H9 (cell line): ENCODE measurements around the gene MT1F. TPM values are rescaled to one million over a fixed set of nuclear protein-coding genes. Genes with fewer than 3 reads are reported as not detected.
A peak's percentile ranks its signal among the peaks of the same experiment; 100 is the strongest.

Source experiments
- DNase-seq: peaks from one replicate; pipeline ENCODE4 v3.0.0-alpha.2; 2017
- H2AFZ ChIP-seq: one replicate; pipeline ENCODE4 v1.6.1; 2013; ENCODE audit warnings: mild to moderate bottlenecking, low read length, control low read depth, moderate library complexity
- H2AK5ac ChIP-seq: 2 replicates; pipeline ENCODE4 v1.6.1; 2013; ENCODE audit warnings: low read length, control low read depth, mixed read lengths; ENCODE audit not compliant: insufficient read length
- H2BK120ac ChIP-seq: one replicate; pipeline ENCODE4 v1.6.1; 2013; ENCODE audit warnings: low read depth, mild to moderate bottlenecking, low read length, control low read depth, inconsistent platforms; ENCODE audit not compliant: poor library complexity, severe bottlenecking
- H2BK12ac ChIP-seq: 2 replicates; pipeline ENCODE4 v1.6.1; 2013; ENCODE audit warnings: low read length, control low read depth, mixed read lengths, low read depth; ENCODE audit not compliant: insufficient read length
- H2BK15ac ChIP-seq: 2 replicates; pipeline ENCODE4 v1.6.1; 2013; ENCODE audit warnings: low read depth, low read length, control low read depth
- H2BK20ac ChIP-seq: one replicate; pipeline ENCODE4 v1.6.1; 2013; ENCODE audit warnings: low read depth, mild to moderate bottlenecking, low read length, control low read depth, inconsistent platforms; ENCODE audit not compliant: poor library complexity, severe bottlenecking
- H2BK5ac ChIP-seq: 2 replicates; pipeline ENCODE4 v1.6.1; 2013; ENCODE audit warnings: low read length, control low read depth, mixed read lengths; ENCODE audit not compliant: insufficient read length
- H3K14ac ChIP-seq: 2 replicates; pipeline ENCODE4 v1.6.1; 2013; ENCODE audit warnings: low read length, control low read depth; ENCODE audit not compliant: insufficient read depth
- H3K18ac ChIP-seq: 2 replicates; pipeline ENCODE4 v1.6.1; 2013; ENCODE audit warnings: low read depth, mild to moderate bottlenecking, mixed read lengths, low read length, control low read depth; ENCODE audit not compliant: insufficient read length
- H3K23ac ChIP-seq: 2 replicates; pipeline ENCODE4 v1.6.1; 2013; ENCODE audit warnings: low read length, control low read depth, mixed read lengths, low read depth; ENCODE audit not compliant: insufficient read length
- H3K23me2 ChIP-seq: 2 replicates; pipeline ENCODE4 v1.6.1; 2013; ENCODE audit warnings: low read depth, mild to moderate bottlenecking, mixed read lengths, low read length, control low read depth; ENCODE audit not compliant: insufficient read length, poor library complexity, severe bottlenecking
- H3K27ac ChIP-seq: 2 replicates; pipeline ENCODE4 v1.5.1; 2013; ENCODE audit warnings: low read length, control low read depth, mixed read lengths, low read depth; ENCODE audit not compliant: insufficient read length
- H3K27me3 ChIP-seq: 2 replicates; pipeline ENCODE4 v1.6.1; 2013; ENCODE audit warnings: low read length, control low read depth, inconsistent platforms; ENCODE audit not compliant: insufficient read depth
- H3K4ac ChIP-seq: 2 replicates; pipeline ENCODE4 v1.6.1; 2013; ENCODE audit warnings: low read depth, mild to moderate bottlenecking, control low read depth, inconsistent platforms, low read length, moderate library complexity
- H3K4me1 ChIP-seq: 2 replicates; pipeline ENCODE4 v1.6.1; 2013; ENCODE audit warnings: low read length, control low read depth, inconsistent platforms; ENCODE audit not compliant: insufficient read depth
- H3K4me2 ChIP-seq: 2 replicates; pipeline ENCODE4 v1.6.1; 2013; ENCODE audit warnings: low read length, control low read depth, mixed read lengths; ENCODE audit not compliant: insufficient read length, insufficient read depth
- H3K56ac ChIP-seq: 2 replicates; pipeline ENCODE4 v1.6.1; 2013; ENCODE audit warnings: low read depth, mild to moderate bottlenecking, mixed read lengths, low read length, control low read depth; ENCODE audit not compliant: insufficient read length
- H3K79me1 ChIP-seq: 2 replicates; pipeline ENCODE4 v1.6.1; 2013; ENCODE audit warnings: low read depth, mild to moderate bottlenecking, moderate library complexity, low read length, control low read depth, inconsistent platforms; ENCODE audit not compliant: insufficient read depth, poor library complexity, severe bottlenecking
- H3K79me2 ChIP-seq: 2 replicates; pipeline ENCODE4 v1.6.1; 2013; ENCODE audit warnings: low read length, control low read depth, inconsistent platforms; ENCODE audit not compliant: insufficient read depth
- H3K9ac ChIP-seq: 2 replicates; pipeline ENCODE4 v1.6.1; 2013; ENCODE audit warnings: low read length, control low read depth, mixed read lengths; ENCODE audit not compliant: insufficient read length; ENCODE audit errors: extremely low read depth
- H3K9me3 ChIP-seq: one replicate; pipeline ENCODE4 v1.6.1; 2013; ENCODE audit warnings: low read depth, low read length, inconsistent platforms; ENCODE audit not compliant: control insufficient read depth
- H3T11ph ChIP-seq: one replicate; pipeline ENCODE4 v1.6.1; 2013; ENCODE audit warnings: mild to moderate bottlenecking, low read length, control low read depth, inconsistent platforms
- H4K20me1 ChIP-seq: one replicate; pipeline ENCODE4 v1.6.1; 2013; ENCODE audit not compliant: control insufficient read depth, insufficient read length, insufficient read depth
- H4K5ac ChIP-seq: 2 replicates; pipeline ENCODE4 v1.6.1; 2013; ENCODE audit warnings: low read depth, mild to moderate bottlenecking, mixed read lengths, low read length, control low read depth; ENCODE audit not compliant: insufficient read length
- H4K8ac ChIP-seq: replicated peaks from 2 replicates; pipeline ENCODE4 v1.6.1; 2013; ENCODE audit warnings: low read length, control low read depth, mixed read lengths, low read depth; ENCODE audit not compliant: insufficient read length
- H4K91ac ChIP-seq: 2 replicates; pipeline ENCODE4 v1.6.1; 2013; ENCODE audit warnings: low read depth, mild to moderate bottlenecking, moderate library complexity, mixed read lengths, low read length, control low read depth; ENCODE audit not compliant: insufficient read length
- H3K27ac Mint-ChIP-seq, 3 experiments: 2 replicates in 2 of 3; 3 replicates in 1 of 3; pipeline ENCODE4 v1.8.0; 2020 to 2021; ENCODE audit warnings: mixed read lengths in 3 of 3, mild to moderate bottlenecking in 1 of 3, moderate library complexity in 1 of 3
- H3K27me3 Mint-ChIP-seq: 2 replicates; pipeline ENCODE4 v1.8.0; 2021; ENCODE audit warnings: low read depth, mild to moderate bottlenecking, moderate library complexity, mixed read lengths
- H3K36me3 Mint-ChIP-seq, 3 experiments: 2 replicates in 2 of 3; 3 replicates in 1 of 3; pipeline ENCODE4 v1.8.0; 2020 to 2021; ENCODE audit warnings: low read depth in 3 of 3, mixed read lengths in 3 of 3; ENCODE audit not compliant: insufficient read depth in 1 of 3
- H3K4me1 Mint-ChIP-seq, 2 experiments: 2 replicates each; pipeline ENCODE4 v1.8.0; 2020; ENCODE audit warnings: mixed read lengths in 2 of 2
- H3K4me3 Mint-ChIP-seq, 2 experiments: 2 replicates in 1 of 2; 3 replicates in 1 of 2; pipeline ENCODE4 v1.8.0; 2020 to 2021; ENCODE audit warnings: mild to moderate bottlenecking in 2 of 2, mixed read lengths in 2 of 2, moderate library complexity in 1 of 2
- H3K9me3 Mint-ChIP-seq, 2 experiments: 2 replicates in 1 of 2; 3 replicates in 1 of 2; pipeline ENCODE4 v1.8.0; 2020; ENCODE audit warnings: mild to moderate bottlenecking in 2 of 2, mixed read lengths in 2 of 2, moderate library complexity in 1 of 2
- CTCF ChIP-seq: fragments of 200-600 bp; sonication (generic); conservative IDR thresholded peaks from 3 replicates; pipeline ENCODE4 v1.8.0; 2021; ENCODE audit warnings: antibody characterized with exemption, mild to moderate bottlenecking
- WGBS: extraction: QIAGEN DNeasy Blood & Tissue Kit; methylation state at CpG from one replicate; pipeline ENCODE4 v1.1.7; 2013; ENCODE audit warnings: missing lambda C conversion rate, low lambda C conversion rate, mixed read lengths; ENCODE audit not compliant: insufficient read length; ENCODE audit errors: extremely low coverage; 5-methylcytosine and 5-hydroxymethylcytosine counted together
- total RNA-seq: library from RNA; stranded (reverse); gene quantifications from 2 replicates; pipeline ENCODE4 v1.2.1, GENCODE V29; 2021

Gene MT1F
- total RNA-seq, 1 experiment from 2014 or later: 26.1 TPM

- H3K18ac ChIP-seq: no peak overlapping the region
- H3K9ac ChIP-seq: no peak overlapping the region
- H2BK12ac ChIP-seq: no peak overlapping the region
- no peak for DNase-seq
- no peak overlapping the region for H4K8ac ChIP-seq
- peaks cover 2% of the 10 kb centered on the region; the same call in 1 of the 2 replicates for H3K4me1 ChIP-seq
- H3K4ac ChIP-seq: no peak overlapping the region
- H3K27ac ChIP-seq: no peak overlapping the region
- H3K4me2 ChIP-seq: peak overlapping the region; percentile 81
- Mint-ChIP-seq H3K4me3 (peak overlapping the region; percentile 84 to 91), H3K36me3 (no peaks in the 10 kb centered on the region), H3K4me1 (peaks cover 21 to 27% of the 10 kb centered on the region in 2 experiments), H3K27me3 (peaks cover 77% of the 10 kb centered on the region), H3K9me3 (no peaks in the 10 kb centered on the region), H3K27ac (no peak overlapping the region)
- H3K9me3 ChIP-seq: no peaks in the 10 kb centered on the region
- H2AK5ac ChIP-seq: no peak overlapping the region
- TF ChIP-seq CTCF: no peak
- H4K91ac ChIP-seq: no peak overlapping the region
- no peak overlapping the region for H2BK20ac ChIP-seq
- no peaks in the 10 kb centered on the region for H3K79me2 ChIP-seq
- peaks cover 6% of the 10 kb centered on the region for H3K23me2 ChIP-seq
- no peaks in the 10 kb centered on the region for H4K20me1 ChIP-seq
- H3K14ac ChIP-seq: no peak overlapping the region
- no peak overlapping the region for H3T11ph ChIP-seq
- H3K27me3 ChIP-seq: peaks cover 29% of the 10 kb centered on the region; the same call in 1 of the 2 replicates
- H3K23ac ChIP-seq: no peak overlapping the region
- no peak overlapping the region for H2AFZ ChIP-seq
- no peak overlapping the region for H2BK15ac ChIP-seq
- H2BK5ac ChIP-seq: no peak overlapping the region
- no peak overlapping the region for H3K56ac ChIP-seq
- no peaks in the 10 kb centered on the region for H3K79me1 ChIP-seq
- no peak overlapping the region for H2BK120ac ChIP-seq
- H4K5ac ChIP-seq: no peak overlapping the region
- no CpG with 5 or more reads among the region's 10 CpGs for WGBS
Measured at GRCh38 chr16:56658327-56658875, 642 bp downstream of the MT1F start.
